ENCODE measurements around the gene EPHA3. TPM values are rescaled to one million over a fixed set of nuclear protein-coding genes. Genes with fewer than 3 reads are reported as not detected.

Gene EPHA3
- total RNA-seq, 4 donors from 2014 or later, result 0.36 to 1.8 (median 0.90) TPM

- no peak for ATAC-seq
- no peaks in the 10 kb centered on the region for H3K9me3 ChIP-seq
- H3K4me3 ChIP-seq, result no peak overlapping the region
- H3K27me3 ChIP-seq, result no peaks in the 10 kb centered on the region
- no peak for TF ChIP-seq CTCF (IDR thresholded peaks at IDR 0.05 in 4 of 5, conservative IDR thresholded peaks at IDR 0.05 in 1 of 5)
- no peak for TF ChIP-seq POLR2A (IDR thresholded peaks at IDR 0.05)
- intact Hi-C loops (cut with DNase I; ENCODE audit: low total_unique reads) (no loop called here), in situ Hi-C loops (cut with MboI; ENCODE audit: low sequenced_read_pairs in 4 of 4) (no loop called here)
- no peaks in the 10 kb centered on the region for H3K36me3 ChIP-seq
- DNase-seq, result no peak
- H3K4me1 ChIP-seq, result no peaks in the 10 kb centered on the region
- no peak overlapping the region for H3K27ac ChIP-seq
Measured at GRCh38 chr3:89447243-89447642, 339.8 kb downstream of the EPHA3 start.

DNA sequence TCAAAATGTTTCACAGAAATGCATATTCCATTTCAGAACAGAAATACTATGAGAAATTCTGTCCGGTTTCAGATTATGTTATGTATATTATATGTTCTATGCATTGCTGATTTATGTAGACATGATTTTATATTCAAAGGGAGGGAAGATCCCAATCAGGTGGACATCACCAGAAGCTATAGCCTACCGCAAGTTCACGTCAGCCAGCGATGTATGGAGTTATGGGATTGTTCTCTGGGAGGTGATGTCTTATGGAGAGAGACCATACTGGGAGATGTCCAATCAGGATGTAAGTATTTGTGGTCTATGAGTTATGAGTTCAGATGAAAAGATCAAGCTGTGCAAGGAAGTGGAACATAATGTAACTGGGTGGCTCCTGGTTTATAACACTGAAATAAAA, 341.7 kb downstream of the EPHA3 start:
- no peak for ATAC-seq
- TF ChIP-seq CTCF (IDR thresholded peaks at IDR 0.05 in 4 of 5, conservative IDR thresholded peaks at IDR 0.05 in 1 of 5), result no peak
- TF ChIP-seq POLR2A (IDR thresholded peaks at IDR 0.05), result no peak
- in situ Hi-C loops (cut with MboI; ENCODE audit: low sequenced_read_pairs in 4 of 4), result no loop called here

GRCh38 chr3:89452066-89452465, 344.6 kb downstream of the EPHA3 start:
- H3K27ac ChIP-seq, result no peak overlapping the region
- no peaks in the 10 kb centered on the region for H3K36me3 ChIP-seq
- H3K9me3 ChIP-seq, result no peaks in the 10 kb centered on the region
- ATAC-seq (no peak), DNase-seq (no peak)
- no peaks in the 10 kb centered on the region for H3K27me3 ChIP-seq
- intact Hi-C loops (cut with DNase I; ENCODE audit: low total_unique reads), result no loop called here
- in situ Hi-C loops (cut with MboI; ENCODE audit: low sequenced_read_pairs in 4 of 4), result no loop called here
- no peak overlapping the region for H3K4me3 ChIP-seq
- H3K4me1 ChIP-seq, result no peaks in the 10 kb centered on the region
- TF ChIP-seq POLR2A (IDR thresholded peaks at IDR 0.05) (no peak), CTCF (IDR thresholded peaks at IDR 0.05 in 4 of 5, conservative IDR thresholded peaks at IDR 0.05 in 1 of 5) (no peak)

More for the DNA sequence above, 341.7 kb downstream of the EPHA3 start:
- Histone ChIP-seq H3K27ac (no peak overlapping the region), H3K4me1 (no peaks in the 10 kb centered on the region), H3K4me3 (no peak overlapping the region), H3K27me3 (no peaks in the 10 kb centered on the region), H3K9me3 (no peaks in the 10 kb centered on the region), H3K36me3 (no peaks in the 10 kb centered on the region)
- DNase-seq, result no peak
- intact Hi-C loops (cut with DNase I; ENCODE audit: low total_unique reads), result no loop called here

DNA sequence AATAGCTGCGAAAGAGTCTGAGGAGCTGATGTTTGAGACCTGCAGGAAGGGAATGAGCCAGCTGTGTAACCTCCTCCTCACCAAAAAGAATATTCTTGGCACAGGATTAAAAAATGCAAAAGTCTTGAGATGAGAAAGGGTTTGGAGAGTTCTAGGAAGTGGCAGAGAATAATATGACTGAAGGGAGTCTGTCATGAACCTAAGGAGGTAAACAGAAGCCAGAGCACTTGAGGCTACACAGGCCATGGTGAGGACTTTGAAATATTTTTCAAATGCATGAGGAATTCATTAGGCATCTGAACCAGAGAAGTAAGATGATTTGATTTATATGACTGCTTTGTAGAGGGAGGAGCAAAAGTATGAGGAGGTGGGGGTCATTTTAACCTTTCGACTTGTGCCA, 347.8 kb downstream of the EPHA3 start:
- H3K4me1 ChIP-seq, result no peaks in the 10 kb centered on the region
- H3K36me3 ChIP-seq, result no peaks in the 10 kb centered on the region
- intact Hi-C loops (cut with DNase I; ENCODE audit: low total_unique reads) (no loop called here), in situ Hi-C loops (cut with MboI; ENCODE audit: low sequenced_read_pairs in 4 of 4) (no loop called here)
- no peak for DNase-seq
- TF ChIP-seq CTCF (IDR thresholded peaks at IDR 0.05 in 4 of 5, conservative IDR thresholded peaks at IDR 0.05 in 1 of 5) (no peak), POLR2A (IDR thresholded peaks at IDR 0.05) (no peak)
- no peaks in the 10 kb centered on the region for H3K9me3 ChIP-seq
- no peak overlapping the region for H3K27ac ChIP-seq
- no peak for ATAC-seq
- no peaks in the 10 kb centered on the region for H3K27me3 ChIP-seq
- no peak overlapping the region for H3K4me3 ChIP-seq

DNA sequence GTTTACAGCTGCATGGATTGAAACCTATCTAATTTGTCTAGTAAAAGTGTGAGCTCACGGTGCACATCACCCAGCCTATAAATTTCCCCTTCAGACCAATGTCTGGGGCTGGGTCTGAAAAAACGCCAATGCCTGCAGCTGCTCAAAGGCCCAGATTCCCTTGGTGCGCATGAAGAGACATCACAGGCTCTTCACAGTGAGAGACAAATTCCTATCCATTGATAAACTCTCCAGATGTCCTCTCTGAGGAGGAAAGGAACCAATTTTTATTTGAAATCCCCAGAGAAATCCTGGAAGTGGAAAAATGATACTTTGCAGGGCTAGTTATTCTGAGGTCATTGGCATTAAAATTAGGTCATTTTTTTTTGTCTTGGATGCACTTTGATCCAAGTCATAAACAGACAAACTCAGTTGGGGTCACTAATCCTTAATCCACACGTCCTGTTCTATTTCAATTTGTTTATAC, 360.5 kb downstream of the EPHA3 start:
- Histone ChIP-seq H3K4me1 (no peaks in the 10 kb centered on the region), H3K27me3 (no peaks in the 10 kb centered on the region), H3K4me3 (no peak overlapping the region), H3K27ac (no peak overlapping the region), H3K36me3 (no peaks in the 10 kb centered on the region), H3K9me3 (no peaks in the 10 kb centered on the region)
- TF ChIP-seq POLR2A (IDR thresholded peaks at IDR 0.05) (no peak), CTCF (IDR thresholded peaks at IDR 0.05 in 4 of 5, conservative IDR thresholded peaks at IDR 0.05 in 1 of 5) (no peak)
- ATAC-seq, result no peak
- intact Hi-C loops (cut with DNase I; ENCODE audit: low total_unique reads), result no loop called here
- DNase-seq, result no peak
- in situ Hi-C loops (cut with MboI; ENCODE audit: low sequenced_read_pairs in 4 of 4), result no loop called here

Data from gastrocnemius medialis (tissue), 4 donors.